ENCODE measurements around the gene COBL. TPM values are rescaled to one million over a fixed set of nuclear protein-coding genes. Genes with fewer than 3 reads are reported as not detected.

Gene COBL
- polyA plus RNA-seq, 1 donor (not counting 4 experiments of a cell fraction or from before 2014, with no cell fraction given) = 4.5 TPM

GRCh38 chr7:51029701-51030191, 286.9 kb downstream of the COBL start:
- Histone ChIP-seq H2AFZ (ENCODE audit: control insufficient read depth, low read length) (no peak overlapping the region), H3K9ac (ENCODE audit: control insufficient read depth, extremely low read depth, insufficient read depth, low read length) (no peak overlapping the region), H3K79me2 (ENCODE audit: control insufficient read depth, insufficient read depth, low read length) (no peaks in the 10 kb centered on the region), H3K27ac (ENCODE audit: control insufficient read depth, insufficient read depth, low read length) (no peak overlapping the region), H3K27me3 (ENCODE audit: control insufficient read depth, extremely low read depth, insufficient read depth, low read length) (no peaks in the 10 kb centered on the region), H3K9me1 (ENCODE audit: control insufficient read depth, extremely low read depth, insufficient read depth, low read length) (no peaks in the 10 kb centered on the region), H3K36me3 (ENCODE audit: control insufficient read depth in 2 of 2, extremely low read depth in 1 of 2, insufficient read depth in 2 of 2, low read length in 2 of 2) (no peaks in the 10 kb centered on the region), H3K4me1 (ENCODE audit: control insufficient read depth, extremely low read depth, insufficient read depth, low read length) (no peaks in the 10 kb centered on the region), H4K20me1 (ENCODE audit: control insufficient read depth, extremely low read depth, insufficient read depth, low read length) (no peaks in the 10 kb centered on the region), H3K4me3 (ENCODE audit: control insufficient read depth in 2 of 3, extremely low read depth in 1 of 3, insufficient read depth in 2 of 3, low read depth in 1 of 3, low read length in 3 of 3) (no peak overlapping the region), H3K9me3 (ENCODE audit: control insufficient read depth, low read depth, low read length) (no peaks in the 10 kb centered on the region), H3K4me2 (ENCODE audit: control insufficient read depth, extremely low read depth, insufficient read depth, low read depth, low read length) (no peak overlapping the region)
- TF ChIP-seq CTCF (optimal IDR thresholded peaks at IDR 0.05 in 1 of 3, IDR thresholded peaks at IDR 0.05 in 1 of 3, conservative IDR thresholded peaks at IDR 0.05 in 1 of 3; ENCODE audit: extremely low read depth in 1 of 3, insufficient read depth in 2 of 3, low read length in 3 of 3) (no peak), EZH2 (IDR thresholded peaks at IDR 0.05; ENCODE audit: low read length) (no peak)
- dilution Hi-C loops (cut with MboI; ENCODE audit: extremely low pct_ligation_motif_present, low sequenced_read_pairs) = no loop called here
- FAIRE-seq = no peak
- DNase-seq (ENCODE audit: low read depth, low spot score) = no peak

- no peak for FAIRE-seq
- Histone ChIP-seq H3K4me2 (ENCODE audit: control insufficient read depth, extremely low read depth, insufficient read depth, low read depth, low read length) (no peak overlapping the region), H3K27ac (ENCODE audit: control insufficient read depth, insufficient read depth, low read length) (no peak overlapping the region), H3K9me3 (ENCODE audit: control insufficient read depth, low read depth, low read length) (no peaks in the 10 kb centered on the region), H3K27me3 (ENCODE audit: control insufficient read depth, extremely low read depth, insufficient read depth, low read length) (no peaks in the 10 kb centered on the region), H3K9ac (ENCODE audit: control insufficient read depth, extremely low read depth, insufficient read depth, low read length) (no peak overlapping the region), H4K20me1 (ENCODE audit: control insufficient read depth, extremely low read depth, insufficient read depth, low read length) (no peaks in the 10 kb centered on the region), H3K4me1 (ENCODE audit: control insufficient read depth, extremely low read depth, insufficient read depth, low read length) (no peaks in the 10 kb centered on the region), H3K9me1 (ENCODE audit: control insufficient read depth, extremely low read depth, insufficient read depth, low read length) (no peaks in the 10 kb centered on the region), H3K36me3 (ENCODE audit: control insufficient read depth in 2 of 2, extremely low read depth in 1 of 2, insufficient read depth in 2 of 2, low read length in 2 of 2) (no peaks in the 10 kb centered on the region), H3K4me3 (ENCODE audit: control insufficient read depth in 2 of 3, extremely low read depth in 1 of 3, insufficient read depth in 2 of 3, low read depth in 1 of 3, low read length in 3 of 3) (no peak overlapping the region), H3K79me2 (ENCODE audit: control insufficient read depth, insufficient read depth, low read length) (no peaks in the 10 kb centered on the region), H2AFZ (ENCODE audit: control insufficient read depth, low read length) (no peak overlapping the region)
- TF ChIP-seq EZH2 (IDR thresholded peaks at IDR 0.05; ENCODE audit: low read length) (no peak), CTCF (optimal IDR thresholded peaks at IDR 0.05 in 1 of 3, IDR thresholded peaks at IDR 0.05 in 1 of 3, conservative IDR thresholded peaks at IDR 0.05 in 1 of 3; ENCODE audit: extremely low read depth in 1 of 3, insufficient read depth in 2 of 3, low read length in 3 of 3) (no peak)
- dilution Hi-C loops (cut with MboI; ENCODE audit: extremely low pct_ligation_motif_present, low sequenced_read_pairs) = no loop called here
- no peak for DNase-seq (ENCODE audit: low read depth, low spot score)
These were observed 287.5 kb downstream of the COBL start for GRCh38 chr7:51029131-51029530.
